ENCODE data around the gene CYP2J2. TPM values are rescaled to one million over a fixed set of nuclear protein-coding genes. Genes with fewer than 3 reads are reported as not detected.

The CYP2J2 gene
- total RNA-seq, 1 experiment from 2014 or later = 1.1 TPM

DNA sequence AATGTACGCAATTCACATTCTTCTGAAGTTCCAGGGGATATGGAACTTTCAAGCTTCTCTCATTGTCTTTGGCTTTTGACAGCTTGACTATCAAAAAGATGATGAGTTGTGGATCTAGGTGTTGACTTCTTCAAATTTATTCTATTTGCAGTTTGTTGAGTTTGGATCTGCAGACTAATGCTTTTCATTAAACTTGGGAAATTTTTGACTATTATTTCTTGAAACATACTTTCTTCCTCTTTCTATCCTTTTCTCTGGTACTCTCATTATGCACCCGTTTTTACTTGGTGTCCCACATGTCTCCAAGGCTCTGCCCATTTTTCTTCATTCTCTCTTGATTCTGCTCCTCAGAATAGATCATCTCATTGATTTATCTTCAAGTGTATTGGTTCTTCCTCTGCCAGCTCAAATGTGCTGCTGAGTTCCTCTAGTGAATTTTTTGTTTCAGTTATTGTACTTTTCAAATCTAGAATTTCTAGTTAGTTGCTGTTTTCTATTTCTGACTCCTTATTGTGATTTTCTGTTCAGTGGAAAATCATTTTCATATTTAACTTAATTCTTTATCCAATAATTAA lies 49.4 kb downstream of the CYP2J2 start:
- ChIA-PET RAD21 (ENCODE audit: low non-redundant PET in 1 of 2, low total read pairs in 2 of 2, uncharacterized antibody in 2 of 2, unreplicated experiment in 2 of 2) (no interaction called here), CTCF (interaction anchor here (6.4 kb wide), 1 partner anchor 70 kb away, joined by 78 read pairs; no protein-coding TSS in a partner anchor), POLR2A (no interaction called here)
- Histone ChIP-seq H3K27me3 (ENCODE audit: insufficient read depth, low read length) (no peaks in the 10 kb centered on the region), H3K79me2 (ENCODE audit: insufficient read depth, low read length) (no peaks in the 10 kb centered on the region), H3K4me2 (ENCODE audit: low read length) (no peak overlapping the region), H3K4me3 (replicated peaks in 1 of 2; ENCODE audit: low read depth in 1 of 2, low read length in 2 of 2) (no peak overlapping the region), H2AFZ (ENCODE audit: low read depth, low read length, poor library complexity, severe bottlenecking) (no peak overlapping the region), H3K27ac (ENCODE audit: low read depth, low read length) (no peak overlapping the region), H3K36me3 (ENCODE audit: control insufficient read depth in 1 of 2, insufficient read depth in 2 of 2, low read length in 2 of 2) (peaks cover 0 to 7% of the 10 kb centered on the region in 2 experiments), H3K9me3 (ENCODE audit: control insufficient read depth in 1 of 2, insufficient read depth in 1 of 2, low read depth in 1 of 2, low read length in 2 of 2) (no peaks in the 10 kb centered on the region), H3K4me1 (ENCODE audit: control insufficient read depth in 1 of 2, insufficient read depth in 2 of 2, low read length in 2 of 2) (no peaks in the 10 kb centered on the region), H4K20me1 (ENCODE audit: insufficient read depth) (peaks cover 3% of the 10 kb centered on the region; the same call in 1 of the 2 replicates), H3K9ac (ENCODE audit: low read length) (no peak overlapping the region), H3K9me2 (ENCODE audit: insufficient read depth) (no peaks in the 10 kb centered on the region)
- intact Hi-C loops (cut with micrococcal nuclease) = no loop called here
- no TSS peak for BruUV-seq (replicated peaks)
- DNase-seq (ENCODE audit: low read depth, low spot score) (no peak), ATAC-seq (no peak)
- no peak for TF ChIP-seq TCF7L2 (IDR thresholded peaks at IDR 0.05; ENCODE audit: borderline replicate concordance, extremely low read depth, insufficient read depth, insufficient read length)
- TF ChIP-seq SRF (IDR thresholded peaks at IDR 0.05; ENCODE audit: low read depth) = no peak
- no peak for TF ChIP-seq EZH2 (IDR thresholded peaks at IDR 0.05)
- TF ChIP-seq FOSL1 (IDR thresholded peaks at IDR 0.05; ENCODE audit: low read depth) = no peak
- no peak for TF ChIP-seq RAD21 (IDR thresholded peaks at IDR 0.05; ENCODE audit: low read depth)
- TF ChIP-seq YY1 (IDR thresholded peaks at IDR 0.05; ENCODE audit: extremely low read depth, insufficient replicate concordance, low read depth, low read length) = no peak

DNA sequence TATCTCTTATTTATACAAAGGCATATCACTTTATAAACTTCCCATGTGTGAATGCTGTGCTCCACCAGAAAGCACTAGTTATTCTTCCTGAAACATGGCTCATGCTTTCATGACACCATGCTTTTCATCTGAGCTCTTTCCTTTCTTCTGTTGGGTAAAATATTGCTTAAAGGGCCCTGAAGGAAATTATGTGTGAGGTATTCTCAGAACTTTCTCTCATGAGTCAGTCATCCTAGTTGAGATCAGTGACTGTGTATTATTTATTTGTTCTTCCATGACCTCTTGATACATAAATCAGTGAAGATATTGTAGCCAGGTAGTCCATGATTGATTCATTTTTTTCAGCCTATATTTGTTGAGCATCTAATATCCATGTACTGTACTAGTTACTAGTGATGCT lies 54.8 kb downstream of the CYP2J2 start:
- DNase-seq (ENCODE audit: low read depth, low spot score) (no peak), ATAC-seq (no peak)
- TF ChIP-seq EZH2 (IDR thresholded peaks at IDR 0.05) (no peak), JUND (IDR thresholded peaks at IDR 0.05) (no peak), EGR1 (IDR thresholded peaks at IDR 0.05; ENCODE audit: low read depth) (no peak)
- intact Hi-C loops (cut with micrococcal nuclease) = no loop called here
- POLR2A ChIA-PET = no interaction called here
- Histone ChIP-seq H3K9me3 (ENCODE audit: control insufficient read depth in 1 of 2, insufficient read depth in 1 of 2, low read depth in 1 of 2, low read length in 2 of 2) (no peaks in the 10 kb centered on the region), H3K79me2 (ENCODE audit: insufficient read depth, low read length) (no peaks in the 10 kb centered on the region), H3K27ac (ENCODE audit: low read depth, low read length) (no peak overlapping the region), H3K27me3 (ENCODE audit: insufficient read depth, low read length) (no peaks in the 10 kb centered on the region), H3K4me3 (replicated peaks in 1 of 2; ENCODE audit: low read depth in 1 of 2, low read length in 2 of 2) (no peak overlapping the region), H3K36me3 (ENCODE audit: control insufficient read depth in 1 of 2, insufficient read depth in 2 of 2, low read length in 2 of 2) (peaks cover under 1 to 13% of the 10 kb centered on the region in 2 experiments), H3K4me2 (ENCODE audit: low read length) (no peak overlapping the region), H3K9me2 (ENCODE audit: insufficient read depth) (no peaks in the 10 kb centered on the region), H3K9ac (ENCODE audit: low read length) (no peak overlapping the region), H4K20me1 (ENCODE audit: insufficient read depth) (peaks cover 3% of the 10 kb centered on the region; the same call in 1 of the 2 replicates), H2AFZ (ENCODE audit: low read depth, low read length, poor library complexity, severe bottlenecking) (no peak overlapping the region), H3K4me1 (ENCODE audit: control insufficient read depth in 1 of 2, insufficient read depth in 2 of 2, low read length in 2 of 2) (no peaks in the 10 kb centered on the region)
- RAD21 ChIA-PET (ENCODE audit: low non-redundant PET in 1 of 2, low total read pairs in 2 of 2, uncharacterized antibody in 2 of 2, unreplicated experiment in 2 of 2) = no interaction called here
- no TSS peak for BruUV-seq (replicated peaks)
- CTCF ChIA-PET = no interaction called here
